Frontal cortex (tissue), 4 donors: ENCODE measurements around the gene CRACDL. TPM values are rescaled to one million over a fixed set of nuclear protein-coding genes. Genes with fewer than 3 reads are reported as not detected.

Experiments used
- DNase-seq, 2 donors: peaks; one replicate each; pipeline ENCODE4 v3.0.0; 2012; ENCODE audit warnings: low spot score in 2 of 2
- FAIRE-seq: peaks from 2 replicates; lab custom pipeline; 2012; peaks lifted over from hg19 to GRCh38; lab: Jason Lieb, UNC
- total RNA-seq: library from RNA; depleted of rRNA; stranded (reverse); fragments of >200 nt; gene quantifications from one replicate; pipeline ENCODE4 v1.2.3, GENCODE V29; 2014
- donor health status: control.
- donor health status: control.
- donor health status: control.

Gene CRACDL
- total RNA-seq, 1 donor from 2014 or later, result 2.0 TPM

DNA sequence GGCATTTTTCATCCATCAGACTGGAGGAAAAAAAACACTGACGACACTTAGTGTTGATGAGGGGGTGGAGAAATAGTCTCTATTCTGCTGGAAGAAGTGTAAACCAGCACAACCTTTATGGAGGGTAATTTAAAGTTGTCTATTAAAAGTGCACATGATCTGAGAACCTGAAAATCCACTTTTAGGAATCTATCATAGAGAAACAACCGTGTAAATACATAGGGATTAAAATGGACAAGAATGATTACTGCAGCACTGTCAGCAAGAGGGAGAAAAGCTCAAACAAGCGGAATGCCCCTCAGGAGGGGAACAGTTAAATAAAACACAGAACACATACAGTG lies 125.5 kb downstream of the CRACDL start:
- FAIRE-seq, result no peak
- no peak for DNase-seq

DNA sequence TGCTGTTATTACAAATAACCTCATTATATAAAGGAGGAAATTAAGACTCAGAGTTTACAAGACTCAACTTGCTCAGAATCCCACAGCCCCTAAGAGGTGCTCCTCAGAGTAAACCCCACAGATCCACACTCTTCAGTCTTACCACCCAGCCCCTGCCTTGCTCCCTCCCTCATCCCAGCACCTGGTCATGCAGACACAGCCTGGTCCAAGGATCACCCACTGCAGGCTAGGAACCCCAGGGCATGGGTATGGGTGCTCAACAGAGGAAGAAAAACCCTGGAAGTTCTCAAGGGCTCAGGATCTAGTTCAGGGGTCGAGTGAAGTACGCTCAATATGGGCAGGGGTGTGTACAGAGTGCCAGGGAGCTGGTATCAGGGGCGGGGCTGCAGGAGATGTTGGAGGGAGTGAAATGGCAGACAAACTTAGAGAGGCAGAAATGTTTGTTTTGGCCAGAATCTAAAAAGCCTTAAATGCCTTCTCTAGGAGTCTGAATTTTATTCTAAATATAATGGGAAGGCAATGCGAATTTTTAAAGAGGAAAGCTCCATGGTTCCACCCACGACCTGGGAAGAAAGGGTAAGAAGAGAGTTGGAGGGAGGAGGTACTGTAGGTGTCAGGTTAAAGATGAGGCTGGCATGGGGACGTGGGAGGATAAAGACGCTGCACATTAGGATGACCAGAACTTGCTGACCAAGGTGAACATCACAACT lies 126.0 kb downstream of the CRACDL start:
- DNase-seq (no peak), FAIRE-seq (no peak)

DNA sequence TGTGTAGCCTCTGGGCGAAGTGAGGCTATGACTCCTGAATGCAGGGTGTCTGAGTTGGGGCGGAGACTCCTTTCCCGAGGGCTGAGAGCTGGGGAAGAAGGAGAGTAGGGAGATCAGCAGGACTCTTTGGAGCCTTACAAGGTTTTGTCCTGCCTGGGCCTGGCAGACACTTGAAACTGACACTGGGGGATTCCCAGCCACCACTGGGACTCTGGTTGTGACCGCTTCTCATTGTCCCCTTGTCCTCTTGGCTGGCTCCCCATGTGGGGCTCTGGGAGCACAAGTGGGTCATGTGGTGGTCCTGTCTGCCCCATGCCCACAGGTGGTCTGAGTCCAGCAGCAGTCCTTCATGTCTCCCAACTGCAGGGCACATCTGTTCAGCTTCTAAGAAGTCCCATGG lies 126.9 kb downstream of the CRACDL start:
- FAIRE-seq (no peak), DNase-seq (no peak)

DNA sequence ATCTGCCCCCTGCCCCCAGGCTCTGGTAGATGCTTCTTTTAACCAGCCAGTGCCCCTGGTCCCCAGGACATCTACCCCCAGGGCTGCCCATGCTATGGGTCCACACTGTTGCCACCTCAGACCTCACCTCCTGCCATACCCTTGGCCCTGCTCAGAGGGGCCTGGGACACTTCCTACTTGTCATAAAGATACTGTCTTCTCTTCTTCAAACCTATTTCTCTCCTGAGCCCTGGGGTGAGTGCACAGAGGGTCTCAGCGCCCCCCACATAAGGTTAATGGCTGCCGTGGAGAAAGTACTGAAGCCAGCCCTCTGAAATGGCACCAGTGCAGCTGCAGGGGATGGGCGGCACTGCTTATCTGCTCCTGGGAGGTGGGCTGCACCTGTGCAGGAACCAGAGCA lies 127.5 kb downstream of the CRACDL start:
- FAIRE-seq, result no peak
- DNase-seq, result no peak

DNA sequence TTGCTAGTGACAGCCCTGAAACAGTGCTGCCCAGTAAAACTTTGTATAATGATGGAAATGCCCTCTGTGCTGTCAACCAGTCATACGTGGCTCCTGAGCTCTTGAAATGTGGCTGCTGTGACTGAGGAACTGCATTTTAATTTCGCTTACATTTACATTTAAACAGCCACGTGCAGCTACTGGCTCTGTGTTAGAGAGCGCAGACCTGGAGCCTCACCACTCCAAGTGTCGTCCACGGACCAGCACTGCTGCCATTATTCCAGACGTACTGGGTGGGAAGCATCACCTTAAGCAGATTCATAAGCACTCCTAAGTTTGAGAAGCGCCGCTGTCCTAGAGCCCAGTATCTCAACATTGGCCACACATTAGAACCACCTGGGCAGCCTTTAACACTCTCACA lies 128.1 kb downstream of the CRACDL start:
- FAIRE-seq (no peak), DNase-seq (no peak)

DNA sequence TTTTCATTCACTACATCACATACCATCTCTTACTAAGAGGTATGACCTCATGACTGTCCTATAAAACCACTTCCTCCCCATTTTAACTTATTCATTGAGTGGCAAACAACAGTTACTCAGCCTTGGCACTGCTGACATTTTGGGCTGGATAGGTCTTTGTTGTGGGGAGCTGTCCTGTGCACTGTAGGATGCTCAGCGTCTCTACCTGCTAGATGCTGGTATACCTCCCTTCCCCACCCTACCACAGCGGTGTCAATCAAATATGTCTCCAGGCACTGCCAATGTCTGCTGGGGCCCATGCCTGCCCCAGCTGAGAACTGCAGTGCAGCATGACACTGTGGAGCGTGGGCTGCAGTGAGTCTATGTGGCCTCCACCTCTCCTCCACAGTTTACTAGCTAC lies 128.8 kb downstream of the CRACDL start:
- DNase-seq (no peak), FAIRE-seq (no peak)

DNA sequence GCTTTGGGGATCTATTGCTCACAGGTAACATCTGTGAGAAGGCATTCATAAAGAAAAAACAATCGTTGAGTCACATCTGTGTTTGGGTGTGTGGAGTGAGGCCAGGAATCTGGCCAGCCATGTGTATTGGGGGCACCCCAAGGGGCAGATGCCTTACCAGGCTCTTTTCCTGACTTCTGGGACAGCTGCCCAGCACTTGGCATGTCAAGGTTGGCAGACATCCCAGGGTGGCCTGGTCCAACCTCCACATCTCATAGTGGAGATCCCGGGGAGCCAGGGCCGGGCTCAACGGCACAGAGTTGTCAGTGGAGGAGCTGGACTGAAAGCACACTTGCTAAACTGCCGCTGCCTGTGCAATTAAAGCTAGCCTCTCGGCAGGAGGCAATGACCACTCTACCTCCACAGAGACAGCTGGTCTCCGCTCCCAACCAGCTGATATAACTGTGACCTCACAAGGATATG lies 129.8 kb downstream of the CRACDL start:
- FAIRE-seq, result no peak
- no peak for DNase-seq

DNA sequence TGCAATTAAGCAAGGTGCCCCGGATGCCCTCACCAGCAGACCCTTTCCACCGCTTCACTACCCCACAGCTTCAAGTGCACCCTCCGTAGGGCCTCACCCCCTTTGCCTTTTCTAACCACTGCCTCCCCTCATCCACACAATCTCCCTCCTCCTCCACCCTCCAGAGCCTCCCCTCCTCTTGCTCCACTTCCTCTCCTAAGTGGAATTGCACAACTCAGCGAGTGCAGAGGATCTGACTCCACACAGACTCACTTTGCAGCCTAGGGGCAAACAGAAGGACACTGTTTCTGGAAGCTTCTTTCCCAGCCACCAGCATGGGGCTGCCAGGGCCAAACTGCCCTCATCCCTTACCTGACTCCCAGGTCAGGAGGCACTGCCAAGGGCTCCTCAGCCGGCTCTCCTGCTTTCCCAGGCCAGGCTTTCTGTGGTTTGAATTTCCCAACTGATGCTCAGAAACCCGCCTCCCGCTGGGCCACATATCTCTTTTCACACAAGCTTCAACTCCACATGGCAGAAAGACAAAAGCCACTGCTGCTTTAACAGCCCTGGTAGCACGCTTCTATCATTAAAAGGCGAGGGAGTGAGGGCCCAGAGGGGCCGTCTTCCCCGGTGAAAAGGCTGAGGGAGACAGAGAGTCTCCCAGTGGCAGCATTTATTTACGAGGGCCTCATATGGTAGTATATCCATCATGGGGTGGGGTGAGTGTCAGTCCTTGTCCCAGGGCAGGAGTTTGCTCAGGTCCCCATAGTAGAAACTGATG lies 130.4 kb downstream of the CRACDL start:
- no peak for FAIRE-seq
- no peak for DNase-seq

DNA sequence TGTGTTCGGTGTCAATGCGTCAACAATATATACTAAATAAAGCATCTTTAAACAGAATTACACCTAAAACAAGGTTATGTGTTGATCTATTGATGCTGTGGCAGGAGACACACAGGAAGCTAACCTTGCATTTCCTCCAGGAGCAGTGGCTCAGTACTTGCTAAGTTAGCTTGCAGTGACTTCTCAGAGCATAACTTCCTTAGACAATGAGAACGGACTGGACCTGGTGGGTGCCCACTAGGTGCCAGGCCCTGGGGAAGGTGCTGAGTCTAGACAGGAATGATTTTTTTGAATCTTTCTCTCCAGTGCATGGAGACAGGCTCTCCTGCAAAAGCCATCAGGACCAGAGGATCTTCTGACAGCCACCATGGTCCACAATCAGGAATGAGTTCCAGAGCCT lies 131.3 kb downstream of the CRACDL start:
- FAIRE-seq (no peak), DNase-seq (no peak)

DNA sequence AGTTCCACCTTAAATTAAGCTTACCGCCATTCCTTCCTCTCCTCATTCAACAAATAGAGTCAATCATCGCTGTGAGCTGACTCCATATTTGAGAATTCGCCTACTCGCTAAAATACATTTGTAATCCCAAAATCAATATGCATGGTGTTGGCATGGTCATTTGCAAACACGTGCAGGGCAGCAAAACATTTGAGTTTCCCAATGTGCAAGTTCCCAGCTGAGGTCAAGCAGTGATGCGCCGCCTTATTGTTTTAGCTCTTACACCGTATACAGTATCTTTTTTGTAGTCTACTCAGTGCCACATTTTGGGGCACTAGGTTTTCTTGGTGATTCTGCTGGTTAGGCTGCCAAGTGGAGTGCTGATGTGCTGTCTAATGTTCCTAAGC lies 131.8 kb downstream of the CRACDL start:
- FAIRE-seq (no peak), DNase-seq (no peak)

DNA sequence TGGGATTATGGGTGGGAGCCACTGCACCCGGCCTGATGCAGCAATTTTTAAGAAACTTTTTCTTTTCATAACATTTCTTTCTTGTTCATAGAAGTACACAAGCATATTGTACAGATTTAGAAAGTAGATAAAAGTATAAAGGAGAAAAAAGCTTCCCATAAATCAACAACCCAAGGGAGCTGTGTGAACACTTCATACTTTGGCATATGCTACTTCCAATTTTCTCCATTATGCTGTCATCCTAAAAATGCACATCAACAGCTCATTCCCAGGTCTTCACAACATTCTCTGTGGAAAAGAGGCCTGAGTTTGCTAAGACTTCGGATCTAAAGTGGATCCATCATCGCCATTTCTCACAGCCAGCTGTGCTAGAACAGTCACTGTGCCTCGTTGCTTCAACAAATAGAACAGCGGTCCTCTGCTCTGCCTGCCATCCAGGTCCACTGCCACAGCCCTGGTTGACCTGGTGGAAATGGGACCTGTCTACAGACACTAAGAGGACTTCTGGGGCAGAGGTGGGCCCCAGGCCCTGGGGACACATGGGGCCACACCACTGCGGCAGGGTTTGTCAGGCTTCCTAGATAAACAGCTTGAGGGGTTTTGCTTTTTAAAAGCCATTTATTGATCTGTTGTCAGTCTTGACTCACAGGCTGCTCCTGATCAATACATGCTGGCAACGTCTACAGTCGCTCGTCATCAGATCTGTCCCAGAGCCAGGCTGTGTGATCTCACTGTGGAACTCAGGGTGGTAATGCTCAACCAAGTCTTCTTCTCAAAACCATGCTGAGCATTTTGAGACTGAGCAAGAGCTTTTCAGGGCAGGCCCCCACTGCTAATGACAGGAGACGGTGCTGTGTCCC lies 132.4 kb downstream of the CRACDL start:
- FAIRE-seq, result no peak
- no peak for DNase-seq

DNA sequence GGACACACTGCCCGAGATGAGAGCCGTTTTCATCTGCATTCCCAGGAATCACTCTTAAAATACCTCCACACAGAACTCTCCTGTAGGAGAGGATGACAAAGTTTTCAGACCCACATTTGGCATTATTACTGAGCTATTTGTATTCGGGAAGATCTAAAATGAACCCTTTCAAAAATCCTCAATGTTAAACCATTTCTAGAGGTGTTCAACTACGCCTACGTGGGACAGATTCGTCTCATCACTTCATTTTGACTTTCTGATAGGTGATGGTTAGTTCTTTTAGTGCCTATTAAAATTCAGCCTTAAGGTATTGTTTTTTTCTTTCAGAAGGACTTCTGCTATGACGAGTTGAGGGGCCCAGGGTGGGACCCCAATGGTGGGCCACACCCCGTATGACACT lies 133.7 kb downstream of the CRACDL start:
- FAIRE-seq (no peak), DNase-seq (no peak)

DNA sequence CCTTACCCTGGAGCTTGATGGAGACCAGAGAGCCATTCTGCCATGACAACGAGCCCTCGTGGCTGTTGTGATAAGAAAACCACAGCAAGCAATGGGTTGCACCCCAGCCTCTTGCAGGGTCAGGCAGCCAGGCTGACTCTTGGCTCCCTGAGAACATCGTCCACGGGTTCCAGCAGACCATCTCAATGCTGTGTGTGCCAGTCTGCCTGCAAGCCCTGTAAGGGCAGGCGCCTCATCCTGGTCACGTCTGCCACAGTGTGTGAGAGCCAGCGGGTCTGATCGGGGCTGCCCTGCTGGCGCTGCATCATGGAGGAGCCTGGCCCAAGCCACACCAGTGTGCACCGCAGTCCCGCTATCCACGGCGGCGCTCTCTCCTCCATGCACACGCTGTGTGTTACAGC lies 134.1 kb downstream of the CRACDL start:
- no peak for DNase-seq
- no peak for FAIRE-seq

DNA sequence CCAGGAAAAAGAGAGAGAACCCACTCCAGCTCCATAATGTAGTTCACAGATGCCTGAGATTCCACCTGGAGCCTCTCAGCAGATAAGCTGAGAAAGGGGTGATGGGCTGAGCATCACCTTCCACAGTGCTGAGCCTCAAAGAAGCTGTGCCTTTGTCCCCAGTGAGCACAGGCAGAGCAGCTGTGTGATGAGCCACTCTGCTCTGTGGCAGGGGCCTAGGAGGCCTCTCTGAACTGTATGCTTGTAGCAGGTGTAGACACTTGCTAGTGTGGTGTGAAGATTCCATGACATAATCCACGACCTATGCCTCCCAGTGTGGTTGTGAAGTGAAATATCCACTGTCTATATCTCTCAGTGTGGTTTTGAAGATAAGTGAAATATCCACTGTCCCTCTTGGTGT lies 134.7 kb downstream of the CRACDL start:
- DNase-seq (no peak), FAIRE-seq (no peak)

DNA sequence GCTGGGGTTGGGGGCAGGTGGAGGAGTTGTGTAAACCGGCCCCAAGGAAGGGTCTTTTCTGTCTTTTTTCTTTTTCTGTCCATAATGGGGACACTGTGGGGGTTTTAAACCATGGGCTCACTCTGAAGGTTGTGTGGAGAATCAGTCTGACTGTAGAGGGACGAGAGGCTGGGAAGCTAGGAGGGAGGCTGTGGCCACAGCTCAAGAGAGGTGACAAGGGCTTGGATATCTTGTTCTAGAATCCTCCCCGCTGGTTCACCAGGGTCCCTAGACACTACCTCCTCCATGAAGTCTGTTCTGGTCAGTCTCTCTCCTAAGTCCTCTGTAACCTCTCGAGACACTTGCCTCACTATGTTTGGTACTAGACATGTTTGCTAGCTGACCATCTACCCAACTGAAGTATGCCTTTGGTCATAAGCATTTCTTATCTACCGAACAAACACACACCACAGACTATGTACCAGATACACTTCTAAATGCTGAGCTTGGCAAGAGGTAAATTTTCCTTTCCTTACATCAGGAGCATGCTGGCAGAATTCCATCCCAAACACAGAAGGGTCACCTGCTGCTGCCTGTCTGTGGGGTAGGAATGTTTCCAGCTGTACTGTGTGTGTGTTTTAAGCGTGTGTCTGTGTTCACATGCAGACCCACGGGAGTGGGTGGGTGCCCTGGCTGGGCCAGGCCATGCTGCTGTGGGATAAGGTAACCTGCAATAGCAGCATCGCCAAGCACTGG lies 135.5 kb downstream of the CRACDL start:
- DNase-seq (no peak), FAIRE-seq (no peak)

DNA sequence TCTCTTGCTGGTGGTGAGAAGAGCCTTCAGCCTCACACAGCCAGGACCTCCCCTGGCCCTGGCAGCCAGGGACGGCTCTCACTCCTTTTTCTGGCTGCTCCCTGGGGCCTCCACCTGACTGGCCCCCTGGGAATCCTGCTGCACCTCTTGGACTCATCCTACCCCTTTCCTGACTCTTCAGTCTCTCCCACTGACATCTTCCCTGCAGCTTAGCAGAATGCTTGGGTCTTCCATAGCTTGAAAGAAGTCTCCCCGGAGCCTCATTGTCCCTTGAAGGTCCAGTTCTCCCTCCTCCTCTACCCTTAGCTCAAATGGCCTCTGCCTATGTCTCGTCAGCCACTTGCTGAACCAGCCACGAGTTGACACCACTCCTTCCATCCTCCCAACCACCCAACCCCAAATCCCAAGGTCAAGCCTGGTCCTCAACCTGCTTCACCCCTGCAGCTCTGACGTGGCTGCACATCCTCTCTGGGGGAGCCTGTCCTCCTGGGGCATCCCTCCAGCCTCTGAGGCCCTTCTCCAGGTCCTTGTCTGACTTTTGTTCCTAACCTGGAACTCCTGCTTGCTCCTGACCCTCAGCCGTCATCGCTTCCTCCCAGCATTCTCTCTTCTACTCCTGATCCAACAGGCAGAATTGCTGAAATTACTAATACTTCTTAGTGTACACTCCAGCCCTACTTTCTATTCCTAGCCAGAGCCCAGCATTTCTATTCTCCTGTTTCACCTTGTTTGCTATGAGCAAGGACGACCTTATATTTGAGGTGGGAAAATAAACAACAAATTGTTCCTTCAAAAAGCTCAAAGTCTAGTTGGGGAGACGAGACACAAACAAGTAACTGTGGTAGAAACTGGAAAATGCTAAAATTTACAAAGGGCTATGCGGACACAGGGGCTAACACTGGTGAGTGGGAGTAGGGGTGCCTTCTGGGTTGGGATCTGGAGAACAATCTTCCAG lies 136.4 kb downstream of the CRACDL start:
- no peak for FAIRE-seq

DNA sequence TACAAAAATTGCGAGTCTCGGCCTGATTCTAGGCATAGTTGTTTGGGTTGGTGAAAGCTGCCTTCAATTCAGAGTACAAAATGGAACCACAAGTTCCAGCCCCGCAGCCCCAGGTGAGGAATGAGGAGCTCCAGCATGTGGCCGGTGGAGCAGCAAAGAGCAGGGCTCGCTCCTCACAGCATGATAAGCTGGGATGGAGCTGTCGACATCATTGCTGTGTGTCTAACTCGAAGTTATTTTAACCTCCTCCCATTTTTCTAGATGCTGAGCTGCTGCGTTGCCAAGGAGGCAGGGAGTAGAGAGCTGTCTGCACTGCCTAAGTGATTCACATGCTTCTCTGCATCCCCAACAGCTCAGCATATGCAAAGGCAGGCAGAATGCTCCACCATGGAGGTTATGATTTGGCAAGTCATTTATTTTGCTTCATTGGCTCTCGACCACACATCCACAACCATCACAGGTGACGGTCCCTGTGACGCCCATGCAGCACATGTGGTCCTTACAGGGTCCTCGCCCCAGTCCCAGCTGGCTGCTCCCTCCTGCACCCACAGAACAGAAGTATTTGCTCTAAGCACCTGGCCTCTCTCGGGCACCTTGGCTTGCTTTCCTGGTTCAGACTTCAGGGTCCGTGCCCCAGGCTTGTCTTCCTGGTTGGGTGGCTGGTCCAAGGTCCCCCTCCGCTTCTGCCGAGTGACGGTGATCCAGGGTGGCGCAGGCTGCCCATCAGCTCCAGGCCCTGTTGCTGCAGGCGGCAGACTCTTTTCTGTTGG lies 139.1 kb downstream of the CRACDL start:
- DNase-seq (no peak), FAIRE-seq (no peak)

More for the DNA sequence above, 136.4 kb downstream of the CRACDL start:
- DNase-seq, result no peak
